Psoas muscle (tissue), 8 donors: ENCODE data around the gene TMEM175. TPM values are rescaled to one million over a fixed set of nuclear protein-coding genes. Genes with fewer than 3 reads are reported as not detected.
A peak's percentile ranks its signal among the peaks of the same experiment; 100 is the strongest.

Source experiments
- ATAC-seq, 4 donors: fragments of 200-7000 bp; cut with Tn5 transposase; one replicate each; pipeline ENCODE4 v1.9.1; 2020; ENCODE audit warnings: moderate library complexity in 3 of 4, mild to moderate bottlenecking in 2 of 4
- DNase-seq, 2 donors: peaks; one replicate each; pipeline ENCODE4 v3.0.0-alpha.2; 2020
- H3K27ac ChIP-seq: fragments of 200-600 bp; one replicate; pipeline ENCODE4 v1.8.0; 2022
- H3K27me3 ChIP-seq, 3 donors: fragments of 200-600 bp in 1 of 3; one replicate each; pipeline versions ENCODE4 v1.6.1 to v1.8.0; 2013 to 2022; ENCODE audit warnings: low read length in 2 of 3, mild to moderate bottlenecking in 2 of 3, moderate library complexity in 1 of 3; ENCODE audit not compliant: insufficient read depth in 3 of 3
- H3K36me3 ChIP-seq, 2 donors: fragments of 200-600 bp in 1 of 2; one replicate each; pipeline versions ENCODE4 v1.6.1 to v1.8.0; 2013 to 2022; ENCODE audit warnings: low read depth in 1 of 2, mild to moderate bottlenecking in 1 of 2, moderate library complexity in 1 of 2; ENCODE audit not compliant: insufficient read depth in 1 of 2
- H3K4me1 ChIP-seq: fragments of 200-600 bp; one replicate; pipeline ENCODE4 v1.8.0; 2022
- H3K4me3 ChIP-seq: fragments of 200-600 bp; one replicate; pipeline ENCODE4 v1.8.0; 2022; ENCODE audit warnings: mild to moderate bottlenecking
- H3K9me3 ChIP-seq: fragments of 200-600 bp; one replicate; pipeline ENCODE4 v1.8.0; 2022
- CTCF ChIP-seq: fragments of 200-600 bp; IDR thresholded peaks from one replicate; pipeline ENCODE4 v1.8.0; 2022; ENCODE audit warnings: antibody characterized with exemption
- WGBS, 3 donors: extraction: QIAGEN DNeasy Blood & Tissue Kit; methylation state at CpG; one replicate each; pipeline versions ENCODE4 v1.1.6 to v1.1.7; 2013; 5-methylcytosine and 5-hydroxymethylcytosine counted together
- intact Hi-C, 2 donors: fragments of 100-400 bp; cut with DNase I; formaldehyde crosslinking; loops; one replicate each; pipeline versions ENCODE4 v1.11.0 to v1.14.2; 2022
- polyA plus RNA-seq, 3 donors: library from polyadenylated mRNA; stranded (reverse); fragments of 200-250 nt; gene quantifications; one replicate each; pipeline ENCODE4 v1.2.3, GENCODE V29; 2013
- total RNA-seq, 4 donors: library from RNA; stranded (reverse); fragmentation: NEBNext Ultra II Directional in 2 of 4; extraction: Animal tissue kit (Norgen Biotek cat#: 25700) in 2 of 4; gene quantifications; one replicate each; pipeline versions ENCODE4 v1.2.1 to v1.2.4, GENCODE V29; 2021 to 2023
- donor health status: healthy with polysubstance abuse.
- donor health status: DM: no; HTN: no; CAD: no; lungs with moderate emphysema.
- donor health status: Bipolar disorder and iron deficiency.
- donor health status: healthy.
- donor health status: DM: yes; HTN: yes; CAD: no.
- donor health status: DM: no; HTN: no; CAD: no.
- donor health status: DM: no; HTN: no; CAD: no.
- donor health status: DM: yes; HTN: yes; CAD: no.

Gene TMEM175
- total and polyA plus RNA-seq, 7 donors = 8.7 to 23.9 (median 14.3) TPM

- 94 to 97% (median 96%) methylated on average over 19 to 20 of the region's 20 CpGs for WGBS, 3 donors
- ATAC-seq = no peak
Observed at GRCh38 chr4:906339-907102, 25.7 kb upstream of the TMEM175 start.

GRCh38 chr4:907103-907400, 25.2 kb upstream of the TMEM175 start:
- intact Hi-C loops = no loop called here
- H3K4me1 ChIP-seq = no peaks in the 10 kb centered on the region
- H3K36me3 ChIP-seq = peaks cover 3 to 53% of the 10 kb centered on the region in 2 donors
- TF ChIP-seq CTCF = no peak
- no peak for DNase-seq
- H3K27me3 ChIP-seq = no peaks in the 10 kb centered on the region
- H3K27ac ChIP-seq = no peak overlapping the region
- ATAC-seq = no peak
- 94 to 98% (median 95%) methylated on average over 7 of the region's 7 CpGs for WGBS, 3 donors
- no peak overlapping the region for H3K4me3 ChIP-seq
- no peaks in the 10 kb centered on the region for H3K9me3 ChIP-seq

More at GRCh38 chr4:906339-907102, 25.7 kb upstream of the TMEM175 start:
- Histone ChIP-seq H3K9me3 (no peaks in the 10 kb centered on the region), H3K36me3 (peaks cover 3 to 48% of the 10 kb centered on the region in 2 donors), H3K27me3 (no peaks in the 10 kb centered on the region), H3K4me3 (no peak overlapping the region), H3K4me1 (no peaks in the 10 kb centered on the region), H3K27ac (no peak overlapping the region)
- TF ChIP-seq CTCF = no peak
- no peak for DNase-seq
- intact Hi-C loops = no loop called here

- Histone ChIP-seq H3K36me3 (peaks cover 3 to 61% of the 10 kb centered on the region in 2 donors), H3K4me3 (no peak overlapping the region), H3K27me3 (no peaks in the 10 kb centered on the region), H3K4me1 (no peaks in the 10 kb centered on the region), H3K9me3 (no peaks in the 10 kb centered on the region), H3K27ac (no peak overlapping the region)
- no peak for ATAC-seq
- 75 to 84% (median 81%) methylated on average over 35 of the region's 35 CpGs for WGBS, 3 donors
- no peak for DNase-seq
- intact Hi-C loops = no loop called here
- TF ChIP-seq CTCF = no peak
Observed at GRCh38 chr4:907691-908425, 24.4 kb upstream of the TMEM175 start.

GRCh38 chr4:909131-909571, 23.1 kb upstream of the TMEM175 start:
- DNase-seq = peak in 1 of 2 donors; percentile 42
- peaks cover 3 to 60% of the 10 kb centered on the region in 2 donors for H3K36me3 ChIP-seq
- TF ChIP-seq CTCF = no peak

More at GRCh38 chr4:909131-909571, 23.1 kb upstream of the TMEM175 start:
- no peak overlapping the region for H3K27ac ChIP-seq
- no peaks in the 10 kb centered on the region for H3K27me3 ChIP-seq
- intact Hi-C loops = no loop called here
- no peaks in the 10 kb centered on the region for H3K4me1 ChIP-seq
- WGBS, 3 donors = 94 to 97% (median 96%) methylated on average over 26 of the region's 26 CpGs
- no peaks in the 10 kb centered on the region for H3K9me3 ChIP-seq
- no peak for ATAC-seq
- no peak overlapping the region for H3K4me3 ChIP-seq
